Right lobe of liver (tissue), 4 donors: ENCODE measurements around the gene PPFIBP2.

Experiments used
- POLR2A ChIP-seq: fragments of 450-650 bp; IDR thresholded peaks from one replicate; pipeline ENCODE4 v1.6.1; 2017; ENCODE audit warnings: antibody characterized with exemption, mild to moderate bottlenecking
- TF ChIP-seq, protein P1 (sequence below), 4 donors: fragments of 200-600 bp in 3 of 4; fragments of 450-650 bp in 1 of 4; IDR thresholded peaks; one replicate each; pipeline versions ENCODE4 v1.5.1 to v1.8.0; 2016 to 2022; ENCODE audit warnings: antibody characterized with exemption in 4 of 4, mild to moderate bottlenecking in 2 of 4
- donor health status: DM: no; HTN: no; CAD: no.
- donor health status: DM: no; HTN: no; CAD: no.
- donor health status: DM: no; HTN: yes; CAD: no.

DNA sequence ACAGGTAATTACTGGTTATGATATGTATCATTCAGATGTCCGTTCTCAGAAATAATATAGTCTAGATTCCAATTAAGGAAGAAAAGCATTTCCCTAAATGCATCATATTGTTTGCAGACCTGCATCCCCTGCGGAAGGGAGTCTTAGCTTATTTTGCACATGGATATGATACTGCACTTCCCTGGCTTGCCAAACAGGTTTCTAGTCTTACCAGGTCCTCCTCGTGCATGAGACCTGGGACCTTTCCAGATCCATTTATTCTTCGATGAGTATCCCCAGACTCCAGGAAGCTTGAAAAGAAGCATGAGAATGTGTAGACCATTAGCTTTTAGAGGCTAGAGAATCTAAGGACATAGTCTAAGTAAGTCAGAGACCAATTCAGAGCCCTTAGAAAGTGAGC lies 128.9 kb downstream of the PPFIBP2 start:
- TF ChIP-seq, protein P1, sequence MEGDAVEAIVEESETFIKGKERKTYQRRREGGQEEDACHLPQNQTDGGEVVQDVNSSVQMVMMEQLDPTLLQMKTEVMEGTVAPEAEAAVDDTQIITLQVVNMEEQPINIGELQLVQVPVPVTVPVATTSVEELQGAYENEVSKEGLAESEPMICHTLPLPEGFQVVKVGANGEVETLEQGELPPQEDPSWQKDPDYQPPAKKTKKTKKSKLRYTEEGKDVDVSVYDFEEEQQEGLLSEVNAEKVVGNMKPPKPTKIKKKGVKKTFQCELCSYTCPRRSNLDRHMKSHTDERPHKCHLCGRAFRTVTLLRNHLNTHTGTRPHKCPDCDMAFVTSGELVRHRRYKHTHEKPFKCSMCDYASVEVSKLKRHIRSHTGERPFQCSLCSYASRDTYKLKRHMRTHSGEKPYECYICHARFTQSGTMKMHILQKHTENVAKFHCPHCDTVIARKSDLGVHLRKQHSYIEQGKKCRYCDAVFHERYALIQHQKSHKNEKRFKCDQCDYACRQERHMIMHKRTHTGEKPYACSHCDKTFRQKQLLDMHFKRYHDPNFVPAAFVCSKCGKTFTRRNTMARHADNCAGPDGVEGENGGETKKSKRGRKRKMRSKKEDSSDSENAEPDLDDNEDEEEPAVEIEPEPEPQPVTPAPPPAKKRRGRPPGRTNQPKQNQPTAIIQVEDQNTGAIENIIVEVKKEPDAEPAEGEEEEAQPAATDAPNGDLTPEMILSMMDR (IDR thresholded peaks at IDR 0.05) = no peak
- no peak for TF ChIP-seq POLR2A
